Measurements from ENCODE around the gene ARID1B.
"Not testable (repeated sequence)": the region's sequence is repeated elsewhere in the genome, so short reads cannot be mapped to it uniquely, and the experiment has no call there.

Gene ARID1B

GRCh38 chr6:157145656-157146285 lies 368.6 kb downstream of the ARID1B start:
- no peak for DNase-seq

DNA sequence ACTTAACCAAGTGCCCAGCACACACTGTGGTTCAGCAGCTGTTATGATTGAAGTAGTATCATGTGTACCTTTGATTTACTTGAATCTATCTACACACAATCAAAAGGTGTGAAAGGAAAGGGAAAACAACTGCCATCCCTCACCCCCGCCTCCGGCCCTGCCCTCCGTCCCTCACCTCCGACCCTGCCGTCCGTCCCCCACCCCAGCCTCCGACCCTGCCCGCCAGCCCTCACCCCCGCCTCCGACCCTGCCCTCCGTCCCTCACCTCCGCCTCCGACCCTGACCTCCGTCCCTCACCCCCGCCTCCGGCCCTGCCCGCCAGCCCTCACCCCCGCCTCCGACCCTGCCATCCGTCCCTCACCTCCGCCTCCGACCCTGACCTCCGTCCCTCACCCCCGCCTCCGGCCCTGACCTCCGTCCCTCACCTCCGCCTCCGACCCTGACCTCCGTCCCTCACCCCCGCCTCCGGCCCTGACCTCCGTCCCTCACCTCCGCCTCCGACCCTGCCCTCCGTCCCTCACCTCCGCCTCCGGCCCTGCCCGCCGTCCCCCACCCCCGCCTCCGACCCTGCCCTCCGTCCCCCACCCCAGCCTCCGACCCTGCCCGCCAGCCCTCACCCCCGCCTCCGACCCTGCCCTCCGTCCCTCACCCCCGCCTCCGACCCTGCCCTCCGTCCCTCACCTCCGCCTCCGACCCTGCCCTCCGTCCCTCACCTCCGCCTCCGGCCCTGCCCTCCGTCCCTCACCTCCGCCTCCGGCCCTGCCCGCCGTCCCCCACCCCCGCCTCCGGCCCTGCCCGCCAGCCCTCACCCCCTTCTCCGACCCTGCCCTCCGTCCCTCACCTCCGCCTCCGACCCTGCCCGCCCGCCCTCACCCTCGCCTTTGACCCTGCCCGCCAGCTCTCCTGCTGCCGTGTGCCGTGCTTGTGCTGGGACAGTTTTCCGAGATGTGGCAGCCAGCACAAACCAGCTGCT lies 370.2 kb downstream of the ARID1B start:
- not testable (repeated sequence) for DNase-seq

DNA sequence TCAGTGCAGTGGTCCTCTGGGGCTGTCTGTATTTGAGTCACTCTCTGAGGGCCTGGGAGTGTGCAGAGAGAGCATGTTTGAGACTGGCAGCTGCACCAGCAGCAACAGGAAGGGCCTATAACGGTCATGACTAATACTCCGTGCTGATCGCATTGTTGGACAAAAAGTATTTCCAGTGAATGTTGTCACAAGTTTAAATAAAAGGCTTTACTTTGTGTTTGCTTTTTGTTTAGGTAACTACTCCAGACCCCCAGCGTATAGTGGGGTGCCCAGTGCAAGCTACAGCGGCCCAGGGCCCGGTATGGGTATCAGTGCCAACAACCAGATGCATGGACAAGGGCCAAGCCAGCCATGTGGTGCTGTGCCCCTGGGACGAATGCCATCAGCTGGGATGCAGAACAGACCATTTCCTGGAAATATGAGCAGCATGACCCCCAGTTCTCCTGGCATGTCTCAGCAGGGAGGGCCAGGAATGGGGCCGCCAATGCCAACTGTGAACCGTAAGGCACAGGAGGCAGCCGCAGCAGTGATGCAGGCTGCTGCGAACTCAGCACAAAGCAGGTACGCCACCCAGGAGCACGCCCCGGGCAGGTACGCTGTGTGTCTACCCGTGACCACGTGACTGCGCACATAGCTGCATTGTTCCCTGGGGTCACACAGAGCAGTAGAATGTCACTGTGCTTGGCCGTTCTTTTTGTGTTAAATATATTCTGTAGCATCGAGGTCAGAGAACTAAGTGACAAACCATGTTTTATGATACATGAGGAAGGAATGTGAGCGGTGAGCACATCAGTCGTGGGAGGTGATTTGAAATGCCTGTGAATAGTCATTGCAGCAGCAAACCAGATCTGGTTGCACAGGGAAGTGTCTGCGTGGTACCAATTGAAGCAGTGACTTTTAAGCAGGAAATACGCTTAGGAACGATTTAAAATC lies 371.5 kb downstream of the ARID1B start:
- DNase-seq: no peak

- no peak for DNase-seq
These were observed 372.9 kb downstream of the ARID1B start for GRCh38 chr6:157150076-157150475.

GRCh38 chr6:157151029-157151428 lies 373.9 kb downstream of the ARID1B start:
- DNase-seq: no peak

GRCh38 chr6:157151989-157152388 lies 374.8 kb downstream of the ARID1B start:
- DNase-seq: no peak

DNA sequence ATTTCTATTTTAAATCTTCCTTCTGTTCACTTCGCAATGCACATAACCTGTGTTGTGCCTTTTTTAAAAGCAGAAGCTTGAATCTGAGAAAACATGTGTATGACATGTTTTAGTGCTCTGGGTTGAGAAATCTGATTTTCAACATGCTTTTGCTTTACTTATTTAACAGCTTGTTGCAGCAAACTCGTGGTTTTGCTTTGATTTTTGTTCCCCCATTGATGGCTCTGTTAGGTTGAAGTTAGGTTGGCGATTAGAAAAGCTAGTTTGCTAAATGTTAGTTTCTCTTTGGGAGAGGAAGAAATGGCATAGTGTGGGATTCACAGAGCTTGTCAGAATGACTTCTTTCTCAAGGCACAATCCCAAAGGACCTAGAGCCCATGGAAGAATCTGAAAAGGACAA lies 375.4 kb downstream of the ARID1B start:
- DNase-seq: no peak

DNA sequence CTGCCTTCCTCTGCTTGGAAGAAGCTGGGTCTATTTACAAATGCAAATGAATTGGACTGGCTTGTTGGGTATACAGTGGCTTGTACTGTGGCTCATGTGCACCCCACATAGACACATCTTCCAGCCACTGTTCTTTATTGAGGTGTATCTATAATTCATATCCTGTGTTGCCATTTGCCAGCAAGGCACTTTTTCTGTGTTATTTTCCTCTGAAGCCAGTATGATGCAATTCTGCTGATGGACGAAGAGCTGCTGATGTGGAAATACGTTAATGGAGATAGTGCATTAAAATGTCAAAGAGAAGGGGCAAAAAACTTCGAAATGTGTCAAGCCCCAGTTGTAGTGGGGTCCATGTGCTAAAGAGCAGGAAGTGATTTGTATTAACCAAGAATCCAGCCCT lies 378.6 kb downstream of the ARID1B start:
- DNase-seq: no peak

GRCh38 chr6:157157258-157157657 lies 380.1 kb downstream of the ARID1B start:
- DNase-seq: no peak

GRCh38 chr6:157158456-157158855 lies 381.3 kb downstream of the ARID1B start:
- no peak for DNase-seq

DNA sequence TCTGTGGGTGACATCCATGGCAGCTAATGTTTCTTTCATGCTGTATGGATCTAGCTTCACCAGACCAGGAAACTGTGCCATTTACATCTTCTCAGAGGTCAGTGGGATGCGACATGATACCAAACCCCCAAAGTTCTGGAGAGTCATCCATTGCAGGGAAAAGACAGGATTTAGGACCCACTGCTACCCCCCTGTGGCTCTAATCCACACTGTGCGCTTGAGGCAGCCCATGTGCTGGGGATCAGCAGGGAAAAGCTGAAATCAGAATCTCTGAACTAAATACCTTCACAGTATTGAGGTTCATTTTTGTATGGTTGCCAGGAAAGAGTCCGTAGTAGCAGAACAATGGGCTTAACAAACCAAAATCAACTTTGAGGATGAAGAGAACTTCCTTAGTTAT lies 381.7 kb downstream of the ARID1B start:
- no peak for DNase-seq

- DNase-seq: no peak
These were observed 382.2 kb downstream of the ARID1B start for GRCh38 chr6:157159348-157159747.

DNA sequence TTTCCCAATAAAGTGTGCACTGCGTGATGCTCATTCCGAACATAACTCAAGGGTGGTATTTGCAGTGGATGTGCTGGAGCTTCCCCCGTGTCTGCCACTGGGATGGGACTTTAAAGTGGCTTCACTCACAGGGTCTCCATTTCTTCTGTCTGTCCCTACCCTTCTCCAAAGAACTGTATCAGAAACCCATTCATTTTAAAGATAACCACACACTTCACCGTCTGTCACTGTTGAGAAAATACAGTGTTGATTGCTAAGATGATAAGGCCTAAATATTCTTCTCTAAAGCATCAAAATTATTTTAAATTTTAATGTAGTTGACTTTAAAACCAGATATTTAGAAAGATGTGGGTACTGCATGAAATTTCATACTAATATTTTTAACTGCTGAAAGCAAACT lies 384.7 kb downstream of the ARID1B start:
- no peak for DNase-seq

DNA sequence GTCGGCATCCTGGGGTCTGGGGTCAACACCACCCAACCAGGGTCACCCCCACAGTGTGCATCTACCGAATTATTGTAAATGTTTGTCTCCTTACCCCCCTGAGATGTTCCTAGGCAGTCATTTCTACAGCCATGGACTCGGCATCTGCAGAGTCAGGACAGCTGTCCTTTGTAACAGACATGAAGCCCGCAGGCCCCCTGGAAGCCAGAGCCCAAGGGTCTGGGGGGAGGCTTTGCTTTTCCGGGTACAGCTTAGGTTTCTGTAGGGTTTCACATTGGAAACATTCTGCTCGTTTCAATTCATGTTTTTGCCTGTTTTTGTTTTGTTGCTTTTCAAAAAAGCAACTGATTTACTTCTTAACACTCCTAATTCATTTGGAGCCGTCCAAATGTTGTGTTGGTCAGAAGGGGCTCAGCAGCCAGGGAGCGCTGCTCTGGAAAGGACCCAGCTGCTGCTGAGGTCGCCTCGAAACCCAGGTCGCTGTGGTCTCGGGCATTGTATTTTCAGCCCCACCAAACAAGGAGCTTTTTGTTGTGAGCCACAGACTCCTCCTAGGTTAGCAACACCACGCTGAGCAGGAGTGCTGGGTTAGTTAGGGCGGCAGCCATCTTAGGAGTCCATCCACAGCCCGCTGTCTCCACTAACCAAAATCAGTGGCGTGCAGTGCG lies 385.7 kb downstream of the ARID1B start:
- DNase-seq: no peak

DNA sequence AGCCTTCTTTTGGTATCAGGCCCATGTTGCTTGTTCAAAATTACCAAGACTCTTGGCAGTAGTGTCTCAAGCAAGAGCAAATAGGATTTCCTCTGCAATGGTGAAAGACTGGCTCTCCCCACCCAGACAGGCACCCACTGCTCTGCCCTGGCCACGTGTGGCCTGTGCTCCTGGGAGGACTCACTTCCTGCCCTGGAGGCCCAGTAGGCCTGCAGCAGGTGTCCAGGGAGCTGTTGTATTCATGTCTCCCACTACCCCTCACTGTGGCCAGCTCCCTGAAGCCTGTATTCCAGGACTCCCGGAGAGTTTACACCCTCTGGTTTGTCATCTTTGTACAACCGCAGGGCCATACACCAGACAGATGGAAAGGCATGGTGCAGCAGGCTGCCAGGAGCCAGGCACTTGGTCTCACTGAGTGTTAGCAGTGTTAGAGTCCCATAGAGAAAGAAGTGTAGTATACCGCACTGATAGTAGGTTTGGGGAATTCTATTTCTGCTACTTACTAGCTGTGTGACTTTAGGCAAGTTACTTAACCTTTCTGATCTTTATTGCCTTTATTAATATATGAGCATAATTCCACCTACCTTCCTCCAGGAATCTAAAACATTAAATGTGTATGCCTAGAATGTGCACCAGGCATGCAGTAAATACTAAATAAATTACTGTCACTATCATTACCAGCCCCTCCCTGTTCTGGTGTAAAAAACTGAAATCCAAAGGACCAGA lies 386.4 kb downstream of the ARID1B start:
- no peak for DNase-seq

- no peak for DNase-seq
These were observed 387.8 kb downstream of the ARID1B start for GRCh38 chr6:157164972-157165371.

GRCh38 chr6:157166784-157167183 lies 389.6 kb downstream of the ARID1B start:
- no peak for DNase-seq

GRCh38 chr6:157167837-157168236 lies 390.7 kb downstream of the ARID1B start:
- DNase-seq: no peak

DNA sequence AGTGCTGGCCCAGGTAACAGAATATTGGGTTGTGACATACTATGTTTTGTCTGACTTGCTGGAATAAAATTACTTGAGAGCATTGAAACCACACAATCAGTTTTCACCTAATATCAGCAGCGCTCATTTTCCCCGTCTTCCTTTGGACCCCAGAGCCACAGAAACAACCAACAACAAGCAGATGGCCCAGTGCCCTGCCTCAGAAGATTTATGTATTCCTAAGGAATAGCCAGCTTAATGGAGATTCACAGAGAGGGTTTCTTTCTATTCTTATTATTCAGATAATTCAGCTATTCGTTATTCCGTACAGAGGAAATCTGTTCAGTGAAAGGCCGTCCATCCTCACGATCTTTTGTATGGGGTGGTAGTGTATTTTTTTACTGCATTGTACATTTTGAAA lies 391.3 kb downstream of the ARID1B start:
- DNase-seq: no peak

GRCh38 chr6:157169226-157169625 lies 392.0 kb downstream of the ARID1B start:
- DNase-seq: no peak

DNA sequence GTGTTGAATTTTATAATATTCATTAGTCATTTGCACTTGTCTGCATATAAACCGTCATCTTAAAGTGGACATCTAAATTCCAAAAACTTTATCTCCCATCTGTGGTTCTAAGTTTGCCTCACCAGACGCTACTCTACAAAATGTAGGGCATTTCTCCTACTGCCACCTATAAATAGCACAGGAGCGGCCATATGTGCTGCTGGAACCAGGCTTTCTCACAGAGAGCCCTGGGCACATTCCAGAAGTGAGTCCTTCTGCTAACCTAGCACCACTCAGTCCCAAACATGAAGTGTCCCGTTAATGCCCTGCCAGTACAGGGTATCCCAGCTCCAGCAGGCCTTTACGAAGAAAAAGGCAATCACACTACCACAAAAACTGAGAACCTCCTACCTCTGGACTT lies 392.5 kb downstream of the ARID1B start:
- DNase-seq: no peak

- DNase-seq: no peak
These were observed 393.4 kb downstream of the ARID1B start for GRCh38 chr6:157170535-157170934.
